Activated B cell treated with CpG ODN at 0.5 μM for 24 hours (primary cell): ENCODE measurements around the gene TMPRSS11A. TPM values are rescaled to one million over a fixed set of nuclear protein-coding genes. Genes with fewer than 3 reads are reported as not detected.

ENCODE experiments used
- ATAC-seq: fragments of 200-7000 bp; cut with Tn5 transposase; one replicate; pipeline ENCODE4 v1.10.0; 2021; ENCODE audit warnings: low read depth, mild to moderate bottlenecking, moderate library complexity
- CTCF ChIA-PET: fragments of 350-600 bp; sonication (Branson Sonifier 250); formaldehyde crosslinking; loops from one replicate; lab custom pipeline; 2021; ENCODE audit warnings: antibody characterized with exemption; lab: Charles Lee
- POLR2A ChIA-PET: fragments of 350-600 bp; sonication (Branson Sonifier 250); formaldehyde crosslinking; loops from one replicate; lab custom pipeline; 2021; ENCODE audit warnings: antibody characterized with exemption; lab: Charles Lee
- DNase-seq: peaks from one replicate; pipeline ENCODE4 v3.0.0; 2022
- H3K27ac Mint-ChIP-seq: one replicate; pipeline ENCODE4 v1.8.0; 2020; ENCODE audit warnings: mixed read lengths
- H3K27me3 Mint-ChIP-seq: one replicate; pipeline ENCODE4 v1.8.0; 2021; ENCODE audit warnings: mixed read lengths
- H3K36me3 Mint-ChIP-seq: one replicate; pipeline ENCODE4 v1.8.0; 2021; ENCODE audit warnings: low read depth, mixed read lengths
- H3K4me1 Mint-ChIP-seq: one replicate; pipeline ENCODE4 v1.8.0; 2021; ENCODE audit warnings: mixed read lengths
- H3K4me3 Mint-ChIP-seq: one replicate; pipeline ENCODE4 v1.8.0; 2020; ENCODE audit warnings: mild to moderate bottlenecking, mixed read lengths
- H3K9me3 Mint-ChIP-seq: one replicate; pipeline ENCODE4 v1.8.0; 2020; ENCODE audit warnings: mixed read lengths
- intact Hi-C: fragments of 100-400 bp; cut with micrococcal nuclease; formaldehyde crosslinking; loops from one replicate; pipeline ENCODE4 v1.15.1; 2024
- total RNA-seq: library from RNA; stranded (reverse); gene quantifications from 2 replicates; pipeline ENCODE4 v1.2.3, GENCODE V29; 2022
- TF ChIP-seq, protein P1 (sequence below): fragments of 200-600 bp; IDR thresholded peaks from one replicate; pipeline ENCODE4 v1.8.0; 2022; ENCODE audit warnings: antibody characterized with exemption, mild to moderate bottlenecking

TMPRSS11A gene, protein sequence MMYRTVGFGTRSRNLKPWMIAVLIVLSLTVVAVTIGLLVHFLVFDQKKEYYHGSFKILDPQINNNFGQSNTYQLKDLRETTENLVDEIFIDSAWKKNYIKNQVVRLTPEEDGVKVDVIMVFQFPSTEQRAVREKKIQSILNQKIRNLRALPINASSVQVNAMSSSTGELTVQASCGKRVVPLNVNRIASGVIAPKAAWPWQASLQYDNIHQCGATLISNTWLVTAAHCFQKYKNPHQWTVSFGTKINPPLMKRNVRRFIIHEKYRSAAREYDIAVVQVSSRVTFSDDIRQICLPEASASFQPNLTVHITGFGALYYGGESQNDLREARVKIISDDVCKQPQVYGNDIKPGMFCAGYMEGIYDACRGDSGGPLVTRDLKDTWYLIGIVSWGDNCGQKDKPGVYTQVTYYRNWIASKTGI
- not detected in 2 replicates for total RNA-seq

DNA sequence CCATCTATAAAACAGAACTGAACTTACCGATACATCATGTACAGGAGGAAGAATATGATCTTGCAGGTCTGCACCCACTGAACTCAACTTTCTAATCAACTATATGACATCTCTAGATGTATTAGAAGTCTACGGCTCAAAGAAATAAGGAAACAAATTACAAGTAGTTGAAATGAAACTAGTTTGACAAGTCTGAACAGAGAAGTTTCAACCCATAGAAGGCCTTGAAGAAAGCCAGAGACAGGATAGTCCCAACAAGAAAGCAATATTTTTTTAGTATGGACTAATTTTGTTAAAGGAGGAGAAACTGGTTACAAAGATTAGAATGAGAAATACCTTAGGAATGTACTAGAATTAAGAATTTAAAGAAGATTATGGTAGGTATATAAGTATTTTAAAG, at the start of gene TMPRSS11A:
Gene TMPRSS11A (minus strand): TSS at position 138 of the 400 bp plus-strand sequence. CDS start 100 bp downstream, at position 38.
- CTCF ChIA-PET, result no interaction called here

DNA sequence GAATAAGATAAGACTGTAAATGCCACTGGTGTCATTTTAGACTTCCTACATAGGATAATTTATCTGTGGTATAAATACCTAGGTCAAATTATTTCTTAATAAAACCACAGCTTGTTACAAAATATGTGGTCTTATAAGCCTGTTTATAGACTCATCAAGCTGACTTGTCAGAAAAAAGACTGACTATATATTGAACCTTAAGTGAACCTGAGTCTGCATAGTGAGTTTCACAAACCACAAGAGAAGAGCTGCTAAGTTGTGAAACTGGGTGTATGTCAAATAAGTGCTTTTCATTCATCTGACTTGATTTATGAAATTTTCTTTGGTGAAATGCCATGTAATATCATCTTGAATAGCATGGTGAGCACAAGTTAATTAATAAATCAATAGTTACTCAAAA, 48.4 kb upstream of the TMPRSS11A start:
- Mint-ChIP-seq H3K36me3 (no peaks in the 10 kb centered on the region), H3K4me3 (no peak overlapping the region), H3K4me1 (no peaks in the 10 kb centered on the region), H3K9me3 (peaks cover 1% of the 10 kb centered on the region), H3K27ac (no peak overlapping the region), H3K27me3 (no peaks in the 10 kb centered on the region)
- CTCF ChIA-PET, result no interaction called here
- ATAC-seq (no peak), DNase-seq (no peak)
- intact Hi-C loops, result no loop called here
- TF ChIP-seq, protein P1, sequence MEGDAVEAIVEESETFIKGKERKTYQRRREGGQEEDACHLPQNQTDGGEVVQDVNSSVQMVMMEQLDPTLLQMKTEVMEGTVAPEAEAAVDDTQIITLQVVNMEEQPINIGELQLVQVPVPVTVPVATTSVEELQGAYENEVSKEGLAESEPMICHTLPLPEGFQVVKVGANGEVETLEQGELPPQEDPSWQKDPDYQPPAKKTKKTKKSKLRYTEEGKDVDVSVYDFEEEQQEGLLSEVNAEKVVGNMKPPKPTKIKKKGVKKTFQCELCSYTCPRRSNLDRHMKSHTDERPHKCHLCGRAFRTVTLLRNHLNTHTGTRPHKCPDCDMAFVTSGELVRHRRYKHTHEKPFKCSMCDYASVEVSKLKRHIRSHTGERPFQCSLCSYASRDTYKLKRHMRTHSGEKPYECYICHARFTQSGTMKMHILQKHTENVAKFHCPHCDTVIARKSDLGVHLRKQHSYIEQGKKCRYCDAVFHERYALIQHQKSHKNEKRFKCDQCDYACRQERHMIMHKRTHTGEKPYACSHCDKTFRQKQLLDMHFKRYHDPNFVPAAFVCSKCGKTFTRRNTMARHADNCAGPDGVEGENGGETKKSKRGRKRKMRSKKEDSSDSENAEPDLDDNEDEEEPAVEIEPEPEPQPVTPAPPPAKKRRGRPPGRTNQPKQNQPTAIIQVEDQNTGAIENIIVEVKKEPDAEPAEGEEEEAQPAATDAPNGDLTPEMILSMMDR, result no peak
- POLR2A ChIA-PET, result no interaction called here

More for the DNA sequence above, at the start of gene TMPRSS11A:
- TF ChIP-seq, protein P1, result no peak
- POLR2A ChIA-PET, result no interaction called here
- intact Hi-C loops, result no loop called here
- no peak for DNase-seq
- H3K4me3 Mint-ChIP-seq, result no peak within 1 kb of the TSS
- no peak within 1 kb of the TSS for H3K27ac Mint-ChIP-seq
- ATAC-seq, result no peak
- H3K27me3 Mint-ChIP-seq, result no peaks in the 10 kb centered on the region
- peaks cover 3% of the 10 kb centered on the region for H3K9me3 Mint-ChIP-seq
- no peaks in the 10 kb centered on the region for H3K4me1 Mint-ChIP-seq
- no peaks in the 10 kb centered on the region for H3K36me3 Mint-ChIP-seq

DNA sequence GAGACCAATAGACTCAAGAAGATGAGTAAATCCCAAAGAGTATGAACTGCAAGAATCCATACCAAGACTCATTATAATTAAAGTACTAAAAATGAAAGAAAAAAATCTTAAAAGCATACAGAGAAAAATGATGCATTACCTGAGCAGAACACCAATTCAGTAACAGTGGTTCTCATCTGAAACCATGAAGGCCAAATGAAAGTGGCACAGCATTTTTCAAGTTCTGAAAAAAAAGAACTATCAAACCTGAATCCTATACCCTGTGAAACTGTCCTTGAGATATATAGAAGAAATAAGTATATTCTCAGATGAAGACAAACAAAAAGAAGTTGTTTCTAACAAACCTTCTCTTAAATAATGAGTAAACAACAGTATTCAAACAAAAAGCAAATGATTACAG, 39.6 kb upstream of the TMPRSS11A start:
- ATAC-seq (no peak), DNase-seq (no peak)
- H3K4me3 Mint-ChIP-seq, result no peak overlapping the region
- H3K4me1 Mint-ChIP-seq, result no peaks in the 10 kb centered on the region
- peaks cover 4% of the 10 kb centered on the region for H3K9me3 Mint-ChIP-seq
- TF ChIP-seq, protein P1, result no peak
- CTCF ChIA-PET, result no interaction called here
- H3K36me3 Mint-ChIP-seq, result no peaks in the 10 kb centered on the region
- H3K27me3 Mint-ChIP-seq, result peaks cover 7% of the 10 kb centered on the region
- no peak overlapping the region for H3K27ac Mint-ChIP-seq
- intact Hi-C loops, result no loop called here
- POLR2A ChIA-PET, result no interaction called here

DNA sequence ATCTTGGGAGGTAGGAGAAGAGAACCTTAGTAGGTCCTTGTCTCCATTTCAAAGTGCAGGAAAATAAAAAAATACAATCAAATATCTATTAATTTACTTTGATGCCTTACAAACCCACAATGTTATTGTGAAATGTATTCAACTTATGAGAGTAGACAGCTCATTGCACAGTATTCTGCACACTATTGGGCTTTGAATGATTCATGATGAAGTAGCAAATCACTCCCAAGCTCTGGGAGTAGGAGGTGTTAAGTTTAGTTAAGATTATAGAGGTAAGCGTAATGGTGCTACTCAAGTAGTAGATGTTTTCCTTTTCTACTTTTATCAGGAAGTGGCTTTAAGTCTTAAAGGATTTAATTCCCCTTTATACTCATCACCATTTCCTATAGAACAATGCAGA, 32.8 kb upstream of the TMPRSS11A start:
- TF ChIP-seq, protein P1, result no peak
- H3K27ac Mint-ChIP-seq, result no peak overlapping the region

DNA sequence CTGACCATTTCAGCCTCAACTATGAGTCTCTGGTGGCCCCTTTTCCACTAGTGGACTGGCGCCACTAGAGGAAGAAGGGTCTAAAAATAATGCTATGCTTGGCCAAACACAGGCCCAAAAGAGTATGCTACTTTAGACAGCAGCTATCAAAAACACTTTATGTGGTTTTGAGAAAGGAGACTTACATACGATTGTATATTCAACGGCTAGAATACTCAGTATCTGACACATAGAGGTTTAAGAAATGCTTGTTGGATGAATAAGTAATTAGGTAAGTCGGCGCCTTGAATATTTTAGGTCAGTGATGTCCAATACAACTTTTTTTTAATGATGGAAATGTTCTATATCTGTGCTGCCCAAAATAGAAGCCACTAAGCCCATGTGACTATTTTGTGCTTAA, 25.7 kb upstream of the TMPRSS11A start:
- no peak for DNase-seq
- ChIA-PET CTCF (interaction anchor here (1.0 kb wide), 1 partner anchor 187 kb away, joined by 3 read pairs; no protein-coding TSS in a partner anchor), POLR2A (no interaction called here)
- intact Hi-C loops, result loop anchor here (1.0 kb wide), 1 partner anchor 186 kb away; no protein-coding TSS in a partner anchor
- TF ChIP-seq, protein P1, result no peak
- no peak overlapping the region for H3K27ac Mint-ChIP-seq
- no peaks in the 10 kb centered on the region for H3K4me1 Mint-ChIP-seq
- H3K4me3 Mint-ChIP-seq, result no peak overlapping the region
- no peaks in the 10 kb centered on the region for H3K9me3 Mint-ChIP-seq
- no peak for ATAC-seq
- H3K36me3 Mint-ChIP-seq, result no peaks in the 10 kb centered on the region
- peaks cover 2% of the 10 kb centered on the region for H3K27me3 Mint-ChIP-seq

More for the DNA sequence above, 32.8 kb upstream of the TMPRSS11A start:
- Mint-ChIP-seq H3K4me1 (no peaks in the 10 kb centered on the region), H3K36me3 (no peaks in the 10 kb centered on the region), H3K4me3 (no peak overlapping the region), H3K9me3 (no peaks in the 10 kb centered on the region), H3K27me3 (peaks cover 5% of the 10 kb centered on the region)
- ChIA-PET POLR2A (no interaction called here), CTCF (no interaction called here)
- DNase-seq (no peak), ATAC-seq (no peak)
- intact Hi-C loops, result no loop called here
